Measurements from ENCODE around the gene CACFD1. TPM values are rescaled to one million over a fixed set of nuclear protein-coding genes. Genes with fewer than 3 reads are reported as not detected.
A peak's percentile ranks its signal among the peaks of the same experiment; 100 is the strongest.

CACFD1 gene
- total and polyA plus RNA-seq, 7 experiments from 2014 or later, result 0.56 to 4.7 (median 3.1) TPM

GRCh38 chr9:133437753-133438531, 21.8 kb upstream of the CACFD1 start:
- H3K27me3 Mint-ChIP-seq, result no peaks in the 10 kb centered on the region
- no peaks in the 10 kb centered on the region for H3K9me3 Mint-ChIP-seq
- ChIA-PET POLR2A (no interaction called here), CTCF (interaction anchor here (0.7 kb wide), 1 partner anchor 742 kb away, joined by 3 read pairs; no protein-coding TSS in a partner anchor)
- intact Hi-C loops (cut with micrococcal nuclease), result no loop called here
- H3K27me3 ChIP-seq (ENCODE audit: control insufficient read depth in 2 of 2, insufficient read depth in 2 of 2, low read length in 2 of 2), result no peaks in the 10 kb centered on the region
- H3K27ac ChIP-seq (ENCODE audit: low read depth, low read length), result no peak overlapping the region
- H3K4me3 Mint-ChIP-seq, result no peak overlapping the region
- H3K4me1 ChIP-seq (ENCODE audit: control insufficient read depth in 2 of 2, insufficient read depth in 2 of 2, low read length in 2 of 2), result no peaks in the 10 kb centered on the region
- H3K4me3 ChIP-seq (ENCODE audit: low read length), result no peak overlapping the region
- DNase-seq (no peak), ATAC-seq (no peak)
- no peak overlapping the region for H3K27ac Mint-ChIP-seq
- H3K36me3 ChIP-seq (ENCODE audit: control insufficient read depth in 2 of 3, insufficient read depth in 3 of 3, low read length in 3 of 3), result no peaks in the 10 kb centered on the region
- H3K9me3 ChIP-seq (ENCODE audit: control insufficient read depth in 2 of 3, low read length in 3 of 3), result no peaks in the 10 kb centered on the region
- H3K4me1 Mint-ChIP-seq, result peaks cover 0 to 4% (median 0%) of the 10 kb centered on the region in 7 donors
- H3K36me3 Mint-ChIP-seq, result no peaks in the 10 kb centered on the region

GRCh38 chr9:133439337-133439736, 20.4 kb upstream of the CACFD1 start:
- no peaks in the 10 kb centered on the region for H3K36me3 ChIP-seq (ENCODE audit: control insufficient read depth in 2 of 3, insufficient read depth in 3 of 3, low read length in 3 of 3)
- no peaks in the 10 kb centered on the region for H3K36me3 Mint-ChIP-seq
- H3K4me1 ChIP-seq (ENCODE audit: control insufficient read depth in 2 of 2, insufficient read depth in 2 of 2, low read length in 2 of 2), result no peaks in the 10 kb centered on the region
- intact Hi-C loops (cut with micrococcal nuclease), result no loop called here
- no peak overlapping the region for H3K4me3 ChIP-seq (ENCODE audit: low read length)
- no peak overlapping the region for H3K27ac Mint-ChIP-seq
- no peak for DNase-seq
- no peaks in the 10 kb centered on the region for H3K9me3 ChIP-seq (ENCODE audit: control insufficient read depth in 2 of 3, low read length in 3 of 3)
- H3K4me3 Mint-ChIP-seq, result no peak overlapping the region
- CTCF ChIA-PET, result interaction anchor here (0.5 kb wide), 1 partner anchor 70 kb away, joined by 3 read pairs; no protein-coding TSS in a partner anchor
- peaks cover 0 to 4% (median 0%) of the 10 kb centered on the region in 7 donors for H3K4me1 Mint-ChIP-seq
- no peaks in the 10 kb centered on the region for H3K9me3 Mint-ChIP-seq
- ATAC-seq, result no peak
- no peaks in the 10 kb centered on the region for H3K27me3 ChIP-seq (ENCODE audit: control insufficient read depth in 2 of 2, insufficient read depth in 2 of 2, low read length in 2 of 2)
- no peaks in the 10 kb centered on the region for H3K27me3 Mint-ChIP-seq
- no peak overlapping the region for H3K27ac ChIP-seq (ENCODE audit: low read depth, low read length)
- POLR2A ChIA-PET, result interaction anchor here (0.6 kb wide), 1 partner anchor 258 kb away, joined by 7 read pairs; no protein-coding TSS in a partner anchor

- peaks cover 0 to 4% (median 0%) of the 10 kb centered on the region in 7 donors for H3K4me1 Mint-ChIP-seq
- H3K27ac ChIP-seq (ENCODE audit: low read depth, low read length), result no peak overlapping the region
- H3K4me3 ChIP-seq (ENCODE audit: low read length), result no peak overlapping the region
- DNase-seq, result no peak
- H3K27me3 ChIP-seq (ENCODE audit: control insufficient read depth in 2 of 2, insufficient read depth in 2 of 2, low read length in 2 of 2), result no peaks in the 10 kb centered on the region
- intact Hi-C loops (cut with micrococcal nuclease), result no loop called here
- CTCF ChIA-PET, result no interaction called here
- no peaks in the 10 kb centered on the region for H3K36me3 ChIP-seq (ENCODE audit: control insufficient read depth in 2 of 3, insufficient read depth in 3 of 3, low read length in 3 of 3)
- POLR2A ChIA-PET, result no interaction called here
- H3K27ac Mint-ChIP-seq, result peak overlapping the region in 2 of 9 donors; percentile 6 to 42
- H3K9me3 ChIP-seq (ENCODE audit: control insufficient read depth in 2 of 3, low read length in 3 of 3), result no peaks in the 10 kb centered on the region
- no peaks in the 10 kb centered on the region for H3K4me1 ChIP-seq (ENCODE audit: control insufficient read depth in 2 of 2, insufficient read depth in 2 of 2, low read length in 2 of 2)
- ATAC-seq, result peak; percentile 68
- H3K4me3 Mint-ChIP-seq, result no peak overlapping the region
- H3K9me3 Mint-ChIP-seq, result no peaks in the 10 kb centered on the region
- H3K27me3 Mint-ChIP-seq, result no peaks in the 10 kb centered on the region
- no peaks in the 10 kb centered on the region for H3K36me3 Mint-ChIP-seq
These were observed 18.9 kb upstream of the CACFD1 start for GRCh38 chr9:133440874-133441273.

DNA sequence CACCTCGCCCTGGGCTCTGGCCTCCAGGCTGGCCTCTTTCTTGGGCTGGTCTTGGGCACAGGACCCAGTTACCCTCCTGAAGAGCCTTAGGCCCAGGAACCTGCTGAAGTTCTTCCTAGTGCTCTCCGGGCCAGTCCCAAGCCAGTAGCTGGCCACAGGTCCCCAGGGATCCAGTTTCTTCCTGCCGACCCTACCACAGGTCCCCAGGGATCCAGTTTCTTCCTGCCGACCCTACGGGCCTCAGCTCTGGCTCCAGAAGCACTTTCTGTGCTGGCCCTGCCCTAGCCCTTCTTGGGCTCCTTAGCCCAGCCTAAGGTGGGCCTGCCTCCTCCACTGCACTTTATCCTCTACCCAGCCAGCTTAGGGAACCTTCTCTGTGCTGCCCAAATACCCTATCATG, 18.2 kb upstream of the CACFD1 start:
- peak overlapping the region in 1 of 10 donors; percentile 4 for H3K4me3 Mint-ChIP-seq
- peaks cover 0 to 4% (median 0%) of the 10 kb centered on the region in 7 donors for H3K4me1 Mint-ChIP-seq
- H3K27me3 Mint-ChIP-seq, result no peaks in the 10 kb centered on the region
- Histone ChIP-seq H3K4me3 (ENCODE audit: low read length) (no peak overlapping the region), H3K27me3 (ENCODE audit: control insufficient read depth in 2 of 2, insufficient read depth in 2 of 2, low read length in 2 of 2) (no peaks in the 10 kb centered on the region), H3K9me3 (ENCODE audit: control insufficient read depth in 2 of 3, low read length in 3 of 3) (no peaks in the 10 kb centered on the region), H3K4me1 (ENCODE audit: control insufficient read depth in 2 of 2, insufficient read depth in 2 of 2, low read length in 2 of 2) (no peaks in the 10 kb centered on the region), H3K36me3 (ENCODE audit: control insufficient read depth in 2 of 3, insufficient read depth in 3 of 3, low read length in 3 of 3) (no peaks in the 10 kb centered on the region), H3K27ac (ENCODE audit: low read depth, low read length) (no peak overlapping the region)
- ATAC-seq, result no peak
- ChIA-PET POLR2A (no interaction called here), CTCF (no interaction called here)
- H3K36me3 Mint-ChIP-seq, result no peaks in the 10 kb centered on the region
- no peak overlapping the region for H3K27ac Mint-ChIP-seq
- H3K9me3 Mint-ChIP-seq, result no peaks in the 10 kb centered on the region
- intact Hi-C loops (cut with micrococcal nuclease), result no loop called here
- DNase-seq, result no peak

- Mint-ChIP-seq H3K27me3 (no peaks in the 10 kb centered on the region), H3K27ac (no peak overlapping the region), H3K36me3 (no peaks in the 10 kb centered on the region), H3K4me3 (no peak overlapping the region), H3K9me3 (no peaks in the 10 kb centered on the region), H3K4me1 (peaks cover 0 to 4% (median 0%) of the 10 kb centered on the region in 7 donors)
- H3K9me3 ChIP-seq (ENCODE audit: control insufficient read depth in 2 of 3, low read length in 3 of 3), result no peaks in the 10 kb centered on the region
- POLR2A ChIA-PET, result no interaction called here
- ATAC-seq (no peak), DNase-seq (no peak)
- H3K27me3 ChIP-seq (ENCODE audit: control insufficient read depth in 2 of 2, insufficient read depth in 2 of 2, low read length in 2 of 2), result no peaks in the 10 kb centered on the region
- no peaks in the 10 kb centered on the region for H3K36me3 ChIP-seq (ENCODE audit: control insufficient read depth in 2 of 3, insufficient read depth in 3 of 3, low read length in 3 of 3)
- intact Hi-C loops (cut with micrococcal nuclease), result no loop called here
- no peaks in the 10 kb centered on the region for H3K4me1 ChIP-seq (ENCODE audit: control insufficient read depth in 2 of 2, insufficient read depth in 2 of 2, low read length in 2 of 2)
- H3K4me3 ChIP-seq (ENCODE audit: low read length), result no peak overlapping the region
- H3K27ac ChIP-seq (ENCODE audit: low read depth, low read length), result no peak overlapping the region
- CTCF ChIA-PET, result interaction anchor here (0.6 kb wide), 1 partner anchor 542 kb away, joined by 4 read pairs; no protein-coding TSS in a partner anchor
These were observed 16.5 kb upstream of the CACFD1 start for GRCh38 chr9:133443248-133443647.

GRCh38 chr9:133443982-133444381, 15.8 kb upstream of the CACFD1 start:
- H3K4me3 Mint-ChIP-seq, result no peak overlapping the region
- H3K9me3 Mint-ChIP-seq, result no peaks in the 10 kb centered on the region
- CTCF ChIA-PET, result no interaction called here
- H3K4me1 Mint-ChIP-seq, result peaks cover 0 to 4% (median 0%) of the 10 kb centered on the region in 7 donors
- no peaks in the 10 kb centered on the region for H3K36me3 Mint-ChIP-seq
- ATAC-seq, result no peak
- POLR2A ChIA-PET, result no interaction called here
- no peaks in the 10 kb centered on the region for H3K27me3 ChIP-seq (ENCODE audit: control insufficient read depth in 2 of 2, insufficient read depth in 2 of 2, low read length in 2 of 2)
- H3K36me3 ChIP-seq (ENCODE audit: control insufficient read depth in 2 of 3, insufficient read depth in 3 of 3, low read length in 3 of 3), result no peaks in the 10 kb centered on the region
- intact Hi-C loops (cut with micrococcal nuclease), result no loop called here
- H3K27ac ChIP-seq (ENCODE audit: low read depth, low read length), result no peak overlapping the region
- H3K9me3 ChIP-seq (ENCODE audit: control insufficient read depth in 2 of 3, low read length in 3 of 3), result no peaks in the 10 kb centered on the region
- no peaks in the 10 kb centered on the region for H3K27me3 Mint-ChIP-seq
- no peaks in the 10 kb centered on the region for H3K4me1 ChIP-seq (ENCODE audit: control insufficient read depth in 2 of 2, insufficient read depth in 2 of 2, low read length in 2 of 2)
- no peak overlapping the region for H3K27ac Mint-ChIP-seq
- no peak overlapping the region for H3K4me3 ChIP-seq (ENCODE audit: low read length)
- no peak for DNase-seq
